Liver (tissue), 9 donors: ENCODE measurements around the gene SNAPC2. TPM values are rescaled to one million over a fixed set of nuclear protein-coding genes. Genes with fewer than 3 reads are reported as not detected.

Experiments used
- DNase-seq: peaks from one replicate; pipeline ENCODE4 v3.0.0-alpha.2; 2017; ENCODE audit warnings: low spot score
- H3K27ac ChIP-seq, 2 donors: one replicate each; pipeline ENCODE4 v1.7.0; 2013; ENCODE audit warnings: inconsistent platforms in 2 of 2, low read length in 2 of 2, control low read depth in 1 of 2, low read depth in 1 of 2, mild to moderate bottlenecking in 1 of 2
- H3K27me3 ChIP-seq, 4 donors: one replicate each; pipeline versions ENCODE4 v1.6.1 to v1.7.0; 2013; ENCODE audit warnings: low read length in 3 of 4, inconsistent platforms in 1 of 4, mild to moderate bottlenecking in 1 of 4, moderate library complexity in 1 of 4; ENCODE audit not compliant: control insufficient read depth in 4 of 4, insufficient read depth in 4 of 4
- H3K36me3 ChIP-seq, 4 donors: one replicate each; pipeline versions ENCODE4 v1.6.1 to v1.7.0; 2013; ENCODE audit warnings: low read length in 3 of 4, mild to moderate bottlenecking in 3 of 4, low read depth in 1 of 4, moderate library complexity in 1 of 4; ENCODE audit not compliant: control insufficient read depth in 4 of 4, insufficient read depth in 3 of 4
- H3K4me1 ChIP-seq, 4 donors: one replicate each; pipeline versions ENCODE4 v1.6.1 to v1.7.0; 2013; ENCODE audit warnings: low read length in 3 of 4, mild to moderate bottlenecking in 3 of 4, moderate library complexity in 1 of 4; ENCODE audit not compliant: control insufficient read depth in 4 of 4, insufficient read depth in 4 of 4
- H3K4me3 ChIP-seq, 3 donors: one replicate each; pipeline versions ENCODE4 v1.6.1 to v1.7.0; 2013; ENCODE audit warnings: low read length in 3 of 3, control low read depth in 1 of 3, low read depth in 1 of 3, mild to moderate bottlenecking in 1 of 3
- H3K9ac ChIP-seq, 2 donors: one replicate each; pipeline ENCODE4 v1.7.0; 2013; ENCODE audit warnings: low read length in 2 of 2, mild to moderate bottlenecking in 2 of 2, moderate library complexity in 2 of 2, control low read depth in 1 of 2, low read depth in 1 of 2
- H3K9me3 ChIP-seq, 4 donors: one replicate each; pipeline versions ENCODE4 v1.6.1 to v1.7.0; 2013; ENCODE audit warnings: low read length in 3 of 4; ENCODE audit not compliant: control insufficient read depth in 4 of 4
- ATF3 ChIP-seq: IDR thresholded peaks from 2 replicates; pipeline ENCODE4 v1.6.1; 2016; ENCODE audit warnings: antibody characterized with exemption
- CTCF ChIP-seq: fragments of 150-350 bp; IDR thresholded peaks from 2 replicates; pipeline ENCODE4 v1.5.1; 2017; ENCODE audit warnings: improper control_type of control experiment, low read depth, low read length; ENCODE audit not compliant: missing input control
- EGR1 ChIP-seq, 2 donors: IDR thresholded peaks; 2 replicates each; pipeline ENCODE4 v1.6.1; 2016 to 2018; ENCODE audit warnings: antibody characterized with exemption in 2 of 2, low read depth in 2 of 2
- FOXA1 ChIP-seq: IDR thresholded peaks from 2 replicates; pipeline ENCODE4 v1.6.1; 2016; ENCODE audit warnings: antibody characterized with exemption
- FOXA2 ChIP-seq: IDR thresholded peaks from 2 replicates; pipeline ENCODE4 v1.6.1; 2016; ENCODE audit warnings: antibody characterized with exemption
- GABPA ChIP-seq, 2 donors: IDR thresholded peaks in 1 of 2; conservative IDR thresholded peaks in 1 of 2; 2 replicates each; pipeline ENCODE4 v1.6.1; 2016; ENCODE audit warnings: antibody characterized with exemption in 2 of 2, mild to moderate bottlenecking in 1 of 2, moderate library complexity in 1 of 2
- HNF4A ChIP-seq, 2 donors: conservative IDR thresholded peaks; 2 replicates each; pipeline ENCODE4 v1.6.1; 2016; ENCODE audit warnings: antibody characterized with exemption in 2 of 2, mild to moderate bottlenecking in 2 of 2
- HNF4G ChIP-seq: IDR thresholded peaks from 2 replicates; pipeline ENCODE4 v1.6.1; 2016; ENCODE audit warnings: antibody characterized with exemption
- JUND ChIP-seq, 2 donors: IDR thresholded peaks; 2 replicates each; pipeline ENCODE4 v1.6.1; 2016; ENCODE audit warnings: antibody characterized with exemption in 2 of 2
- NR2F2 ChIP-seq: IDR thresholded peaks from 2 replicates; pipeline ENCODE4 v1.6.1; 2016; ENCODE audit warnings: antibody characterized with exemption
- RAD21 ChIP-seq, 2 donors: IDR thresholded peaks; 2 replicates each; pipeline ENCODE4 v1.6.1; 2016; ENCODE audit warnings: antibody characterized with exemption in 2 of 2, mild to moderate bottlenecking in 2 of 2
- REST ChIP-seq: IDR thresholded peaks from 2 replicates; pipeline ENCODE4 v1.6.1; 2016; ENCODE audit warnings: antibody characterized with exemption, mild to moderate bottlenecking
- RXRA ChIP-seq, 2 donors: IDR thresholded peaks; 2 replicates each; pipeline ENCODE4 v1.6.1; 2017 to 2018; ENCODE audit warnings: antibody characterized with exemption in 2 of 2, mild to moderate bottlenecking in 1 of 2
- SP1 ChIP-seq: IDR thresholded peaks from 2 replicates; pipeline ENCODE4 v1.6.1; 2018; ENCODE audit warnings: antibody characterized with exemption, mild to moderate bottlenecking
- TAF1 ChIP-seq: conservative IDR thresholded peaks from 2 replicates; pipeline ENCODE4 v1.6.1; 2016; ENCODE audit warnings: antibody characterized with exemption, mild to moderate bottlenecking
- YY1 ChIP-seq: IDR thresholded peaks from 2 replicates; pipeline ENCODE4 v1.6.1; 2016; ENCODE audit warnings: antibody characterized with exemption, mild to moderate bottlenecking
- ZBTB33 ChIP-seq: IDR thresholded peaks from 2 replicates; pipeline ENCODE4 v1.6.1; 2016; ENCODE audit warnings: antibody characterized with exemption
- WGBS: extraction: QIAGEN DNeasy Blood & Tissue Kit; methylation state at CpG from one replicate; pipeline ENCODE4 v1.1.7; 2013; 5-methylcytosine and 5-hydroxymethylcytosine counted together
- polyA plus RNA-seq, 2 donors: library from polyadenylated mRNA; stranded (reverse) in 1 of 2; unstranded in 1 of 2; fragments of 200-250 nt in 1 of 2; fragments of >200 nt in 1 of 2; fragmentation: Nextera tagmentation in 1 of 2; extraction: Ambion mirVana in 1 of 2; gene quantifications; one replicate each; pipeline versions ENCODE4 v1.2.1 to v1.2.3, GENCODE V29; 2013 to 2015
- total RNA-seq, 2 donors: library from RNA; depleted of rRNA; stranded (reverse); fragments of >200 nt; gene quantifications; one replicate each; pipeline ENCODE4 v1.2.3, GENCODE V29; 2014
- TF ChIP-seq, protein P1 (sequence below): IDR thresholded peaks from 2 replicates; pipeline ENCODE4 v1.6.1; 2016; ENCODE audit warnings: antibody characterized with exemption
- donor health status: healthy.
- donor health status: healthy.
- donor health status: healthy.
- donor health status: healthy.
- donor health status: healthy.

Gene SNAPC2
- total and polyA plus RNA-seq, 4 donors, result 2.8 to 7.1 (median 3.3) TPM

GRCh38 chr19:7918615-7919421, 1.3 kb upstream of the SNAPC2 start:
- Histone ChIP-seq H3K27ac (peak overlapping the region; percentile 79 to 91), H3K36me3 (peaks cover 0 to 12% (median 5%) of the 10 kb centered on the region in 4 donors), H3K9me3 (no peaks in the 10 kb centered on the region), H3K4me1 (peaks cover 24 to 56% (median 37%) of the 10 kb centered on the region in 4 donors), H3K9ac (peak overlapping the region in 1 of 2 donors; percentile 80), H3K27me3 (no peaks in the 10 kb centered on the region), H3K4me3 (peak overlapping the region; percentile 89 to 98 (median 97))
- DNase-seq, result peak; percentile 71
- TF ChIP-seq GABPA (IDR thresholded peaks at IDR 0.05 in 1 of 2, conservative IDR thresholded peaks at IDR 0.05 in 1 of 2) (no peak), HNF4A (conservative IDR thresholded peaks at IDR 0.05) (peak; percentile 83 to 93), NR2F2 (no peak), REST (peak; percentile 76), RAD21 (IDR thresholded peaks at IDR 0.05) (no peak), YY1 (no peak), ZBTB33 (no peak), EGR1 (IDR thresholded peaks at IDR 0.05; ENCODE audit: low read depth in 2 of 2) (no peak), JUND (IDR thresholded peaks at IDR 0.05) (no peak), SP1 (peak; percentile 88), HNF4G (peak; percentile 78), FOXA1 (no peak), FOXA2 (no peak), ATF3 (no peak), RXRA (IDR thresholded peaks at IDR 0.05) (peak; percentile 69 to 89), TAF1 (peak; percentile 73), CTCF (no peak)
- TF ChIP-seq, protein P1, sequence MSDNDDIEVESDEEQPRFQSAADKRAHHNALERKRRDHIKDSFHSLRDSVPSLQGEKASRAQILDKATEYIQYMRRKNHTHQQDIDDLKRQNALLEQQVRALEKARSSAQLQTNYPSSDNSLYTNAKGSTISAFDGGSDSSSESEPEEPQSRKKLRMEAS, result no peak
- WGBS, result 16% methylated on average over 42 of the region's 42 CpGs
